HepG2 (cell line): ENCODE measurements around the gene C1orf198.

Experiments
- ATF7-NPFF ChIP-seq: sonication (generic); formaldehyde crosslinking; IDR thresholded peaks from 2 replicates; pipeline ENCODE4 v1.8.1; 2023; ENCODE audit warnings: mild to moderate bottlenecking, low read depth, missing genetic modification reagents, moderate library complexity
- POLR2AphosphoS5 ChIP-seq: IDR thresholded peaks from 2 replicates; pipeline ENCODE4 v1.6.1; 2012; ENCODE audit warnings: low read depth, low read length
- RFX5 ChIP-seq: IDR thresholded peaks from 2 replicates; pipeline ENCODE4 v1.6.1; 2011; ENCODE audit warnings: low read depth, low read length, improper control_type of control experiment
- ZNF576 ChIP-seq: sonication (generic); formaldehyde crosslinking; IDR thresholded peaks from 2 replicates; pipeline ENCODE4 v1.4.0; 2020; ENCODE audit warnings: mild to moderate bottlenecking, missing genetic modification reagents
- ZNF629 ChIP-seq: sonication (generic); formaldehyde crosslinking; conservative IDR thresholded peaks from 2 replicates; pipeline ENCODE4 v1.5.0; 2020; ENCODE audit warnings: missing genetic modification reagents
- TF ChIP-seq, protein P1 (sequence below): IDR thresholded peaks from 2 replicates; pipeline ENCODE4 v1.6.1; 2012; ENCODE audit warnings: inconsistent platforms

DNA sequence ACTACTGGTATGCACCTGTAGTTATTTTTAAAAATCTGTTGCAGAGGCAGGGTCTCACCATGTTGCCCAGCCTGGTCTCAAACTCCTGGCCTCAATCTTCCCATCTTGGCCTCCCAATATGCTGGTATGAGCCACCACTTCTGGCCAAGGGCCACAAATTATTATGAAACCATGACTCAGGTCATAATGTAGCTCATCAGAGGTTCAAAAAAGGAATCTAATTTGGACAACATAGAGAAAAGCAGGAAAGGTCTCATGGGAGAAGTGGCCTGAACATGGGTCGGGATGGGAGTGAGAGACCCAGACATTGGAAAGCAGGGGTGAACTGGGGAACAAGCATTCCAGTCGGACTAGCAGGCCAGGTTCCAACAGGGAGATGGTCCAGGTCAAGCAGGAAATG lies 45.2 kb upstream of the C1orf198 start:
- TF ChIP-seq ZNF629, result no peak
- no peak for TF ChIP-seq ZNF576 (CRISPR knock-in tag)
- TF ChIP-seq POLR2AphosphoS5, result no peak
- no peak for TF ChIP-seq ATF7-NPFF
- TF ChIP-seq, protein P1, sequence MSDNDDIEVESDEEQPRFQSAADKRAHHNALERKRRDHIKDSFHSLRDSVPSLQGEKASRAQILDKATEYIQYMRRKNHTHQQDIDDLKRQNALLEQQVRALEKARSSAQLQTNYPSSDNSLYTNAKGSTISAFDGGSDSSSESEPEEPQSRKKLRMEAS, result no peak
- TF ChIP-seq RFX5, result no peak
